Stomach (tissue), 4 donors: ENCODE data around the gene C10orf71.

Experiments used
- CTCF ChIP-seq, 7 experiments: fragments of 450-650 bp in 4 of 7; fragments of 200-600 bp in 3 of 7; sonication (generic) in 3 of 7; IDR thresholded peaks; one replicate each; pipeline ENCODE4 v1.5.1; 2016 to 2019; ENCODE audit warnings: antibody characterized with exemption in 7 of 7, control low read depth in 2 of 7, mild to moderate bottlenecking in 1 of 7
- EP300 ChIP-seq: sonication (generic); formaldehyde crosslinking; IDR thresholded peaks from one replicate; pipeline ENCODE4 v1.6.1; 2017; ENCODE audit warnings: antibody characterized with exemption
- POLR2A ChIP-seq, 4 donors: fragments of 450-650 bp; IDR thresholded peaks; one replicate each; pipeline ENCODE4 v1.6.1; 2016; ENCODE audit warnings: antibody characterized with exemption in 4 of 4, control low read depth in 2 of 4, mild to moderate bottlenecking in 1 of 4, moderate library complexity in 1 of 4
- POLR2AphosphoS5 ChIP-seq, 3 donors: sonication (generic); formaldehyde crosslinking; IDR thresholded peaks; one replicate each; pipeline ENCODE4 v1.6.1; 2016; ENCODE audit warnings: antibody characterized with exemption in 3 of 3

DNA sequence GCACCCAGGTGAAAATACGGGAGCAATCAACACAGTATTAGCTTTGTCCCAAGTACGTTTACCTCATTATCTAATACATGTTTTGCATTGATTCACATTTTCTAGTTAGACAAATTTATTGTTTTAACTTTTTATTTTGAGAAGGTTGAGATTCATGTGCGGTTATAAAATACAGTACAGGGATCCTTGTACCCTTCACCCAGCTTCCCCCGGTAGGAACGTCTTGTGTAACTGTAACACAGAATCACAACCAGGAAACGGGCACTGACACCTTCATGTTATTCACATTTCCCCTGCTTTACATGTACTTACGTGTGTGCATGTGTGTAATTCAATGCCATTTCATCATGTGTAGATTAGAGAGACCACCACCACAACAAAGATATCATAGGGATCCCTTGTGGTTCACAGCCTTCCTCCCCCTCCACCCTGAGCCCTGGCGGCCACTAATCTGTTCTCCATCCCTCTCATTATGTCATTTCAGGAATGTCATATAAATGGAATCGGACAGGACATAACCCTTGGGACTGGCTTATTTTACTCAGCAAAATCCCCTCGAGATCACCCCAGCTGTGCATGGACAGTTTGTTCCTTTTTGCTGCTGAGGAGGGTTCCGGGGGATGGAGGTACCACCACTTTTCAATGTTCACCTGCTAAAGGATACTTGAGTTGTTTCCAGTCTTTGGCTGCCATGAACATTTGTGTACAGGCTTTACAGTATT, 46.5 kb upstream of the C10orf71 start:
- TF ChIP-seq CTCF (IDR thresholded peaks at IDR 0.05): no peak
- TF ChIP-seq POLR2AphosphoS5 (IDR thresholded peaks at IDR 0.05): no peak
- no peak for TF ChIP-seq EP300
- TF ChIP-seq POLR2A (IDR thresholded peaks at IDR 0.05): no peak
